Measurements from ENCODE around the gene RASD1.
A peak's percentile ranks its signal among the peaks of the same experiment; 100 is the strongest.

The RASD1 gene

DNA sequence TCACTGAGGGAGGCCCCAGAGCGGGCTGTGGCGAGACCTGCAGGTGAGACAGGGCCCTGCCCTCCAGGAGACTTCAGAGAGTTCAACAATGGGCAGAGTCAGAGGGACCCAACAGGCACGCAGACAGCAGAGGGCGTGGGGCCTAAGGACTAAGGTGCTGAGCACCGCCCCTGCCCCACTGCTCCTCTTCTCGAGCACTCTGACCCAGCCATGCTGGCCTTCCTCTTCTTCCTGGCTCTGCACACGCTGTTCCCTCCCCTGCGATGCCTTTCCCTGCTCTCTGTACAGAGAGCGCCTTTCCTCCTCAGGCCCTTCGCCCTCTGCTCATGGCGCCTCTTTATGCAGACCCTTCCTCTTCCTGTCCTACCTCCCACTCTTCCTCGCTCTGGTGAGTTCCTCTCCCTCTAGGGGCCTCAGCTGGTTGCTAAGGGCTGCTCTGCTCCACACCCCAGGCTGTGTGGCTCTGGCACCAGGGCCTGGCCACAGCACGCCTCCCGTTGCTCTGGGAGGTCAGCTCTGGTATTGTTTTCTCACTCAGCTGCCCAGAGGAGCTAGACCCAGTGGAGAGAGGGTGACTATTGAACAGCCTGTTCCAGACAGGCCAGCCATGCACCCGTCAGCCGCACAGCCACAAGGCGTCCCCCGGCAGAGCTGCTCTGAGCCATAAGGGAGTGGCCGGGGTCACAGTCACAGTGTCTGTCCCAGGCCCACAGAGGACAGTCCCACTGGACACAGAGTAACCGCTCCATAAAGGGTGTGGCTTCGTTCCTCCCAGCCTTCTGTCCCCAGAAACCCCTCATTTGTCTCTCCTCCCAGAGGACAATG, 13.6 kb upstream of the RASD1 start:
- DNase-seq, result no peak

DNA sequence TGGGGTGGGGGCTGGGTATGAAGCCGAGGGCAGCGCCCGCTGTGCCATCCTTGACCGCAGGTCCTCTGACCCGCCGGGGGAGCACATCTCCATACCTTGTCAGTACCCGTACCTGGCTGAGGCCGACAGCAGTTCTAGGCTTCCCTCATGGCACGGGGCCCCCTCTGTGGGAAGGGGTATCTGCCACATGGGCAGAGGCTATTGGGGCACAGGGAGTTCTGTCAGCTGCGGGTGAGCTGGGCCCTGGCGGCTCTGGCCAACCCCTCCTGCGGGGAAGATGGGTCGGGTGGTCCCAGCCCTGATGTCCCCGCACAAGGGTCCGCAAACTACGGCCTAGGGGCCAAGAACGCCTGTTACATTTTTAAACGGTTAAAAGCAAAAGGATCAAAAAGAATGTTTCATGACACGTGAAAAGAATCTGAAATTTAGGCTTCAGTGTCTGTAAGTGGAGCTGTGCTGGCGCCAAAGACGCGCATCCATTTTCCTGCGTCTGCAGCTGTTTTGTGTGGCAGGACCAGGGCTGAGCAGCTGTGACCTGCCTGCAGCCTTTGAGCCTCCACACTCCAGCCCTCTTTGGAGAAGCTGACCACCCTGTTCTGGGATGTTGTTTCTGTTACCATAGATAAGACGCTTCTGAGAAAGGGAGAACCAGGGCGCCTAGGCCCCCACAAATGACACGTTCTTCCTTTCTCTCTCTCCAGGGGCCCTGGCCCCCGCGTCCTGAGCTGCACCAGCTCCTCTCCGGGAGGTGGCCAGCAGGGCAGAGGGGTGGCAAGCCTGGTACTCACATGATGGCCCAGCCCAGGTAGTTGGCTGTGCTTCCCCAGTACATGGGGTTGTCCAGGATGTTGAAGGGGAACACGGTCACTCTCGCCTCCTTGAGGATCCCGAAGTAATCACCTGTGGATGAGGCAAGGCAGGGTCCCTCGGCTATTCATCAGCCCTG, 12.7 kb upstream of the RASD1 start:
- DNase-seq, result peak; percentile 1

DNA sequence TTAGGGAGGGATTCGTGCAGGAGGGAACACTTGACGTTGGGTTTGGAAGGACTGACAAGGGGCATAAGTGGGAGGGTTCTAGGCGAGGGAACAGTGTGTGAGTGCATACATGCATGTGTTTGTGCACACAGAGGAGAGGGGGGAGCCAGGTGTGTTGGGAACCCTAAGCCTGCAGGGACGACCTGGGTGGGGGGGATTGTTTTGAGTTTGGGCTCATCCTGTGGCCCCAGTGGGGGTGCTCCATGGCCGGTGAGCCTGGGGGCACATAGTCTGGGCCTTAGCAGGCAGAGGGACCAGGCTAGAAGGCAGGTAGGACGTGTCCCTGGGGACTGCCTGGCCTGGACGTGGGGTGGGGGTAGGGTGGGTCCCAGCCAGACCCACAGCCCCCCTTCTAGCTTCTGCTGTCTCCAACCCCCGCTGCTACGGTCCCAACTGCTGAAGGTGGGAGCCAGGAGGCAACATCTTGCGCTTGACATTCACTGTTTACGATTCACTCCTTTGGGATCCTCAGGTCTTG, 11.9 kb upstream of the RASD1 start:
- peak; percentile 1 for DNase-seq

DNA sequence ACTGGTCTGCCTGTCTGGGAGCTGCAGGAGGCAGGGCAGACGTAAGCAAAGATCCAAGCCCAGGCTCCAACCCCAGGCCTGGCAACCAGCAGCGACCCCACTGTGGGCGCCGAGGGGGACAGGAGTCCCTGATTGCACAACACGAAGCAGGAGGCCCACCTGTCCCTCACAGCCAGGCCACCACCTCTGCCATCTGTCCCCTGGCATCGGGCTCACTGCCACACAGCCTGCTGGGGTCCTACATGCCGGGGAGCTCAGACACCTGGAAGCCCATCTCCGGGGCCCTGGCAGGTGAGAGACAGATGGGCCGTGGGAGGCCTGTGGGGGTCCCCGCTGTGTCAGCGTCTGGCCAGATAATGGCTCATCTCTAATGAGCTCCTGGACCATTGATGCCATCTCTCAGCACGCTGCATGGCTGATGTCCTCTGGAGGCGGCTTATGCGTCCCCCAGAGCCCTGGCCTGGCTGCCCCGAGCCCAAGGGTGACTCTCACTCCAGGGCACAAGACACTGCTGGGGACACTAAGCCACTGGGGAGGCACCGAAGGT, 11.3 kb upstream of the RASD1 start:
- no peak for DNase-seq

DNA sequence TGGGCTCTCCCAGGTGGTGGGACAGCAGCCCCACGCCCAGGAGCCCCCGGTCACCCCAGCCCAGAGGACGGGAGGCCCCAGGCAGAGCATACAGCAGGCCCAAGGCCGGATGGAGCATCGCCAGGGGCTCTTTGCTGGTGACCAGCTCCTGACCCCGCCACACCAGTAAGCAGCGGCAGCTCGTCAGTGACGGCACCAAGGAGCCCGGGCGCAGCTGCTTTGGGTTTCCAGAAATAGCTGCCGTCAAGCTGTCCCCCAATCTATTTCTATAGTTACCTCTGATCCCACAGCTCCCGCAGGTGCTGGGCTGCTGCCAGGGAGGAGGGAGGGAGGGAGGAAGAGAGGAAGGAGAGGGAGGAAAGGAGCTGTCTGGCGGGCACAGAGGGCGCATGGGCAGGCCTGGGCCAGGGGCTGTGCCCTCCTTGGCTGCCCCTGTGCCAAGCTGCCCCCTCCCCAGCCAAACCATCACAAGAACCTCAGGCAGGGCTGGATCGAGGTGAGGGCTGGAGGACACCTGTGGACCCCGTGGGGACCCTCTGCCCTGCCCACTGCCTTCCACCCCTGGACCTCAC, 10.8 kb upstream of the RASD1 start:
- DNase-seq, result no peak

DNA sequence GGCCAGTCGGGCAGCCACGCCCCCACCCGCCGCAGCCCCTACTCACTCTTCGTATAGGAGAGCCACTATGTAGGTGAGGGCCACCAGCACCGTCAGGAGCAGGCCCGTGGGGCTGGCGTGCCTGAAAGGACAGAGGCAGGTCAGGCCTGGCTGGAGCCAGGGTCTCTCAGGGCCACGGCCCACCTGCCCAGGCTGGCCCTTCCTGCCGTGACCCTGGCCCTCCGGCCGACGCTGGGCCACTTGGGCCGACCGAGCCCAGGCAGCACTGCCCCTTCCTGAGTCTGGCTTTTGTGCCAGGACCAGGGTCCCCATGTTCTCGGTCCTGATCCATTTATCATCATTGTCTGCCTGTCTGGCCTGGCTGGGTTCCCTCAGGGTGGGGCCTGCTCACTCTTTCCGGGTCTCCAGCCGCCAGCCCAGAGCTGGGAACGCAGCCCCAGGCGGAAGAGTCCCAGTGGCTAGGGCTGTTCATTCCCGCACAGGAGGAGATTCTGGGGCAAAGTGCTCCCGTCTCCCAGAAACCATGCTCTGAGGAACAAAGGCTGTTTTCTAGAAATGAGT, 10.1 kb upstream of the RASD1 start:
- DNase-seq, result no peak

DNA sequence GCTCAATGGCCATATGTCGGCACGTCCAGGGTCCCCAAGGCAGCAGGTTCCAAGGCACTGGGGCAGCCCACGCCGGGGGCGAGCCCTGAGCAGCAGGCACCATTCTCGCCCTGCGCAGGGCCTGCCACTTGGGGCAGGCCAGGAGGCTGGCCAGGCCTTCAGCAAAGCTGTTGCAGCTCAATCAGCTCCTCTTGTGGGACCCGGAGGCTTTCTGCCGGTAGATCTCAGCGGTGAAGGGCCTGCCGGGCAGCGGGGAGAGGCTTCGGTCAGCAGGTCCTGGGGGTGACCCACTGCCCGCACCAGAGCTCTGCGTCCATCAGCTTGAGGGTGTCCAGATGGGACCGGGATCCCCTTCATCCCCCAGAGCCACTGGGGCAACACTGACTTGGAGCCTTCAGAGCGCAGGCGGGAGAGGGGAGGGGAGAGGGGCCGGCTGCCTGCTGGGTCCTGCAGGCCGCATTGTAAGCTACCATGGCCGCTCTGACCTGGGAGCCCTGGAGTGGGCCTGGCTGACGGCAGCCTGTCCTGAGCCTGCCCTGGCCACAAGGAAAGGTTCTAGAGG, 9.5 kb upstream of the RASD1 start:
- DNase-seq, result peak; percentile 10

DNA sequence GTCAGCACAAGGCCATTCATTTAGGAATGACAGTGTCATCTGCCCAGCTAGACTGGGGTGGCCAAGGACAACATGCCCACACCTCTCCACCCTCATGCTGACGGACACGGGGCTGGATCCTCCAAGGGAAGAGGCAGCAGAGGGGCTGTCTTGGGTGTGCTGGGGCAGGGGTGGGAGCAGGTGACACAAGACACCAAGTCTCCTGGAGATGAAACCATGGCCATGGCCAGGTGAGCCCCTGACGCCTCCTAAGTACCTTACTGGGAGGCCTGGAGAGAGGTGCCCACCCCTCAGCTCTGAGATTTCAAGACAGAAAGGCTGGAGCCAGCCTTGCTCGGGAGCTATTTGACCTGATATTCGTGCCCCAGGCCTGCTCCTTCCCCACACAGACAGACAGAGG, 9.0 kb upstream of the RASD1 start:
- DNase-seq, result no peak

DNA sequence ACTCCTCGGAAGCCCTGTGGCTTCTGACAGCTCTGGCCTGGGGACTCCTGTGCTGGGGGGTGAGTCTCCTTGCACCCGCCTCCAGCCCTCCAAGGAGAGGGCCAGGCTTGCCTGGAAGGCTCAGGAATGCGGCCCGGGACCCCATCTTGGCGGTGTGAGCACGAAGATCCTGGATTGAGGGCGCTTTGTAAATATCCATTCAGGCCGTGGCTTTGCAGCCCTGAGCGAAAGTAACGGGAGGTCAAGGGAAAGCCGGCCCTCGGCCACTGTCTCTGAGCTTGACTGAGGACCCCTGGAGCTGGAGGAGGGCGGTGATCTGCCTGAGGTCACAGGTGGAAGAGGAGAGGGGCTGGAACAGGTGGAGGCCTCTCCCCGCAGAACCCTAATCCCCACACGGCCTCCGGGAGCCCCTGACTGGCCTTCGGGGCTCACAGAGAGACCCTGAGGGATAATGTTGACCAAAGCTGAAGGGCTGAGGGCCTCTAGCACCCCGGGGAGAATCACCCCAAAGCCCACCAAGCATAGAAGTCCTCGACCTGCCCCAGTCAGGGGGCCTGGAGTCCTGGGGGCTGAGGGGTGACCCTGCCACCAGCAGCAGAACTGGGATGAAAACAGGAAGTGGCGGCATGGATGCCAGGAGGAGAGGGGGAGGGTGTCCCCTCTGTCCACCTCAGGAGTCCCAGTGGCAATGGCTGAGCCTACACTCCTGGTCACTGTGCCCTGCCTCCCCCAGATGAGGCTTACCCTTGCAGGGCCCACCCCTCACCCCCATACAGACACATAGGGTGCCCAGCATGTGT, 8.3 kb upstream of the RASD1 start:
- no peak for DNase-seq

DNA sequence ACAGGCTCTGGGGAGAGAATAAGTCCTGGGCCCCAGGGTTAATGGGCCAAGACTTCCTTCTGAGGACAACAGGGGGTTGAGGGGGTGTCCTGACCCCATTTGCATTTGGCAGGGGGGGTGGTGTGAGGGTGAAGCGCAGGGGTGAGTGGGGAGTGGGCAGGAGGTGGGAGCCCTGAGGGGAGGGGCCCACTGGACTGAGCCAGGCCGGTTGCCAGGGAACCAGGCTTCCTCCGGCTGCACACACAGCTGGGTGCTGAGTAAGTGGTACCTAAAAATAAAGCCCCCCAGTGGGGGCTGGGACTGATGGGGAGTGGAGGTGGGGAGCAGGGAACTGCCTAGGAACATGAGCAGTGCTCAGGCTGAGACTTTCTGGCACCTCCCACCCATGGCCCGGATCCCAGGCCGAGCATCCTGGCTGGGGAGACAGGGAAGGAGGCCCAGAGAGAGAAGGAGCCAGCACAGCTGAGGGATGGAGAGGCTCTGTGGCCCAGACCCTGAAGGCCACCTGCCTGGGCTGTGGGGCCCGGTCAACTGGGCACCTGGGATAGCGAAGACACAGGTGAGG, 7.5 kb upstream of the RASD1 start:
- DNase-seq, result no peak

DNA sequence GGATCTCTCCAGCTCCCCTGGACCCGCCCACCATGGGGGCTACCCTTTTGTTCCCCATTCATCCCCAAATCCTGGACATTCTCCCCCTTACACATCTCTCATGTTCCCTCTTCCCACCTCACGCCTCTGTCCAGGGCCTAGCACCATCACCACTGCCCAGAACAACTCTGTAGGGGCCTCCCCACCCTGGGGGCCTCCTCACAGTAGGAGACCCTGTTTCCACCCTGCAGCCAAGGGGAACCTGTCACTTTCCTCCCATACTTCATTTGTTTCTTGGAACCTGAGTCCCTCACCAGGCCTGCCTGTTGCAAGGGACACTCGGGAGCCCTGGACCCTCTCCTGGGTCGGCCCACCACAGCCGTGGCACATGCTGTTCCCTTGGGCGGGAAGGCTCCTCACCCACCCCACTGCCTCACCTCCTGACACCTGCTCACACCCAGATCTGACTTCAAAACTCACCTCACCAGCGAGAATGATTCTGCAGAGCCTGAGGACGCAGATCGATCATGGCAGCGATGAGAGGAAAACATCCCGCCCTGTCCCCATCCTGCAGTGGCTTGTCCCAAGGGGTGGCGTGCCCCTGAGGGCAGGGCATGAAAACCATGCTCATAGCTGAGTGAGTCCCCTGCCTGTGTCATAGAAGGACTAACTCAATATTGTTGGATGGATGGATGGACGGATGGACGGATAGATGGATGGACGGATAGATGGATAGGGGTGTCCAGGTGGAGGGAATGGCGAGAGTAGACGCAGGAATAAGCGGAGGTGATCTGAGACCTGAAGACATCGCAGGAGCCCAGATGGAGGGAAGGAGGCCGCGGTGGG, 6.8 kb upstream of the RASD1 start:
- no peak for DNase-seq

DNA sequence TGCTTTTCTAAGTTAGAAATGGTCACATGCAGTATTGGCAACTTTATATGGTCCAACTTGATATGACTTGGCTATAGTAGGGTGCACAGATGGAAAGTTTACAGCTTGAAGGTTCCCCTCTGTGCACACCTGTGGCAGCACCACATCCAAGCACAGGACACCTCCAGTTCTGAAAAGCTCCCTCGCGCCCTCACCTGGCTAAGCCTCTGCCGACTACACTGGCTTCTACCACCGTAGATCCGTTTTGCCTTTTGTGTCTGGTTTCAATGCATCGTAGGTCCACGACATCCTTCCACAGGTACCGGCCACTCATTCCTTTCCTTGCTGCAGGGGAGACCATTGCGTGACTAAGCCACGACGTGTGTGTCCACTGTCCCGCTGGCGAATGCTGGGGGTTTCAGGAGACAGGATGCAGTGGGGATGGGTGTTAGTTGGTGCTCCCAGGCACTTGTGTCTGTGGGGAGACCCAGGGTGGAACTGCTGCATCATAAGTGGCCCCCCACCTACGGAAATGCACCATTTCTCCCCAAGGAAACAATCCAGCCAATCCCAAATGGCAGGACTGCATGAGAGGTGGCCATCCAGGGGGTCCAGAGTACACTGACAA, 4.9 kb upstream of the RASD1 start:
- DNase-seq, result no peak

DNA sequence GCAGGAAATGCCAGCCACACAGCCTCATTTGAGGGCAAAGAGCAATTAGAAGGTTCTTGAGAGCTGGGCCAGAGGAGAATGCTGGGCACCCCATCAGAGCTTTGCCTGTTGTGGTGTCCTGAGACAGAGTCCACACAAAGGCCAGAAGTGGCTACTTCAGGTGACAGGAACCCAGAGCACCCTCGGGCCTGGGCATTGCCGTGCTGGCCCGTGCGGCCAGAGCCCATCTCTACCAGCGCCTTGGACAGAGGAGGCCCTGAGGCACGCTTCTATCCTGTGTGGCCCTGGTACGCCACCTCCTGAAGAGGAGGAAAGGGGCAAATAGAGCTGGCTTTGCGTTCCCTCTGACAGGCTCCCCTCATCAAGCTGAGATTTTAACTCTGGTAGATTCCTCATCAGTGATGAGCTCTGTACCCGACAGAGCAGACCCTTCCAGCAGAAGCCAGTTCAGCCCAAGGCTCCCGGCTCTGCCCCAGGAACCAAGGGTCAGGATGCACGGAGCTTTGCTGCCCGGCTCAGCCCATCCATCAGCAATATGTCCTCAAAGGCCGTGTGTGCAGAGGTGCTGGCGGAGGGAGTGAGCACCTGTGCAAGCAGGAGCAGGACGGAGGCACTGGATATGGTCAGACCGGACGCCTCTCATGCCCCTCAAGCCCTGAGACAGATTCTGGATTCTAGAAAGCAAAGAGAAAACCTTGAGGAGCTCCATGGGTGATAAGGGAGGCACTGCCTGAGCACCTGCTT, 3.4 kb upstream of the RASD1 start:
- peak; percentile 1 for DNase-seq

DNA sequence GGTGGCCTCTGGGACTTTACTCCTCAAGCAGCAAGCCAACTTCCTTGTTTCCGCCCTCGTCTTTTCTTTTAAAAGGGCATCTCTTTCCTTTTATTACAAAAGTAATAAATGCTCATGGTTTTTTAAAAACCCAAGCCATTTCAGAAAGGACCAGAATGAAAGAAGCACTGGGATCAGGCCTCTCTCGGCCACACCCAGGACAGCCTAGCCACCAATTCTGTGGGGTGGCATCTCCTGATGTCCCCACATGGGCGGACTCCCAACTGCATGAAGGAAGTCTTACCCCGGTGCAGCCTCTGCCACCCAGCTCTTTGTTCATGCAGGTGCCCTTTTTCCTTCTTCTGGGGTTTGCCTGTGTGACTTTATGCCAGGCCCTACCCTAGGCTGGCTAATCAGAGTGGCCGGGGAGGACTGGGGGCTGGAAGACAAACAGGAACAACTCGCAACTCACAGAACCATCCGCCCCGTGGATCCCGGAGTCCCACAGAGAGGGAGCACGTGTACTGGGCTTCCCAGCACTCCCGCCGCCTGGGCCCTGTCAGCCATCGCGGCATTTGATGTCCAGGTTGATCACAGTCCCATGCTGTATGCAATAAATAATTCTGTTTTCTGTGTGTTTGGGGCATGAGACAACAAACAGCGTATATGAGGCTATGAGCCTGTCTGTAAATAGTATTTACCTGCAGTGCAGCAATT, 2.6 kb upstream of the RASD1 start:
- peak; percentile 1 for DNase-seq

DNA sequence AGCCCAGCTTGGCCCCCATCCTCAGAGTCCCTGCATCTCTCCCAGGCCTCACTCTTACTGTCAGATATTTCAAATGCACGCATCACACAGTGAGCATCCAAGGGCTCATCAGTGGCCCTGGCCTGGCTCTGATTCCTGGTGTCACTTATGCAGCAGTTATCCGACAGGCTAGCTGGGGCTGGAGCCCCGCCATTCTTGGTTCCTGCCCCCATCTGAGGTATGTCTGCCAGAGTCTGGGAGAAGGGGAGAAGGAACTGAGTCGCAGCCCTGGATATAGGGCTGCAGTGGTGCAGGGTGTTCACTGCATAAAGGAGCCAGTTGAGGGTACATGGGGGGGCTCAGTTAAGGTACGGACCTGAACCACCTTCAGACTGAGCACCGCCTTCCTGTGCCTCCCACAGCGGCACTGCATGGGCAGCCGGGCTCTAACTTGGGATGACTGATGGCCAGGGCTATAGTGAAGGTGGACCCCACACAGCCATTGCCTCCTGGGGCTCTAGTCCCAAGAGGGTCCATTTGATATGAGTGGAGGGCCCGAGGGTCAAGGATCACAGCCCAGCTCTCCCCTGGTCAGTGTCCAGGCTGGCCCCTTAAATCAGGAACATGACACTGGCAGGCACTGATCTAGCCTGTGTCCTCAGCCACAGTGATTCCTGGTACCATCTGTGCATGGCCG, 1.8 kb upstream of the RASD1 start:
- DNase-seq, result no peak

DNA sequence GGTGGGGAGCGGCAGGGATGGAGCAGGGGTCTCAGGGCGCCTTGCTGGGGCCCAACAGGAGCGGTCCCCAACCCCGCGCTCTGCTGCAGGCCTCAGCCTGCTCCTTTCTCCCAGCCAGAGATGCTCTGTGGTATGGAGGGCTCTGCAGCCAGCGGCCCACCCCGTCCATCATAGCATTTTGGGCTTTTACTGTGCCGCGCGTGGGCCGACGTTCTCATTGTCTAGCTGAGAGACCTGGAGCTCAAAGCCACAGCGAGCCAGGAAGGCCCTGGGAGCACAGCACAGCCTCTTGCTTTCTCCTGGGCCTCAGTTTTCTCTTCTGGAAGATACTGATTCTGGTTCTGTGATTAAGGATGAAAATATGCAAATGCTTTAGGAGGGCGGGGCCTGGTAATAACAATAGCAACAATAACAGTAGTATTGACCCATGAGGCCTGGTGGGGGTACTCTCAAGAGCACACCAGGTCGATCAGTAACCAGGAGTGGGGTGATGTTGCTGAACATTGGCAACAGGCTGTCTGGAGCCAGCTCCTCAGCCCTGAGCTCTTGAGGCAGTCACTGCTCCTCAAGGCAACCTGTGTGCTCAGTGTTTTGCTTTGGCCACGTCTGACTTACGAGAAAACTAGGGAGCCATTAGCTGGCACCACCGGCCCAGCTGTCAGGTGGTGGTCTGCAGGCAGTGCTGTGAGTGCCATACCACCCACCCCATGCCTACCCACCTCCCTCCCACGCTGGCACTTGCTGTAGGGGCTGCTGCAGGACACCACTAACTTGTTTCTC, 1.1 kb upstream of the RASD1 start:
- no peak for DNase-seq
